CD4-positive, alpha-beta T cell treated with Interleukin-1 beta for 1 hour (primary cell): ENCODE results near the gene LCNL1.

Source experiments
- DNase-seq, 2 donors: peaks; one replicate each; pipeline ENCODE4 v3.0.0-alpha.2; 2020 to 2022

The LCNL1 gene

DNA sequence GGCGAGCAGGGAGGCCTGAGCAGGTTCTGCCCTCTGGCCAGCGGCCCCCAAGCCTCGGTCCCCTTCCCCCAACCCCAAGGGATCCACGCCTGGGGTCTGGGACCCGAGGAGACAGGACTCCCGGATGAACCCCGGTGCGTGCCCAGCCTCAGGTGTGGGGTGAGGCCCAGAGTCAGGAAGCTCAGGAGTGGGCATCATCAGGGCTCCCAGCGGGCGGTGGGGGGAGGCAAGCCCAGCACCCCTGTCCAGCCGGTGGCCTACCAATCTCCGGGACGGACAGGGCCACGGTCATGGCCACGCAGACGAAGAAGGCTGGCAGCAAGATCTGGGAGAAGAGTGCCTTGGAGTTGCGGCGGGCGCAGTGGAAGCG lies 30.8 kb downstream of the LCNL1 start:
- no peak for DNase-seq

DNA sequence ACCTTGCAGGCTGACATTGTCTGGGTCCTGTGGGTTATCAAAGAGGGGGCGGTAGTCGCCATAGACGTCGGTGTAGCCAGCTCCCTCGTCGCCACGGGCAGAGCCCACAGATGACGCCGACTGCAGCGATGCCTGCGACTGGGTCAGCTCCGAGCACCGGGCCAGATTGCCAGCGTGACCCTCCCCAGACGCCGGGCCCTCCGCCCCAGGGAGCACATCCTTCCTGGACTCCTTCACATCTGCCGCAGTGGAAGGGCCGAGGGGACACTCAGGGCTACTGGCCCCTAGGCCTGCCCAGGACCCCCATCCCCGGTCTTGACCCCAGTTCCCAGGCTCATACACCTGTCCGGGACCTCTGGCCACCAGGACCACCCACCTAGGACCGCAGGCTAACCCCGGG lies 31.4 kb downstream of the LCNL1 start:
- no peak for DNase-seq

DNA sequence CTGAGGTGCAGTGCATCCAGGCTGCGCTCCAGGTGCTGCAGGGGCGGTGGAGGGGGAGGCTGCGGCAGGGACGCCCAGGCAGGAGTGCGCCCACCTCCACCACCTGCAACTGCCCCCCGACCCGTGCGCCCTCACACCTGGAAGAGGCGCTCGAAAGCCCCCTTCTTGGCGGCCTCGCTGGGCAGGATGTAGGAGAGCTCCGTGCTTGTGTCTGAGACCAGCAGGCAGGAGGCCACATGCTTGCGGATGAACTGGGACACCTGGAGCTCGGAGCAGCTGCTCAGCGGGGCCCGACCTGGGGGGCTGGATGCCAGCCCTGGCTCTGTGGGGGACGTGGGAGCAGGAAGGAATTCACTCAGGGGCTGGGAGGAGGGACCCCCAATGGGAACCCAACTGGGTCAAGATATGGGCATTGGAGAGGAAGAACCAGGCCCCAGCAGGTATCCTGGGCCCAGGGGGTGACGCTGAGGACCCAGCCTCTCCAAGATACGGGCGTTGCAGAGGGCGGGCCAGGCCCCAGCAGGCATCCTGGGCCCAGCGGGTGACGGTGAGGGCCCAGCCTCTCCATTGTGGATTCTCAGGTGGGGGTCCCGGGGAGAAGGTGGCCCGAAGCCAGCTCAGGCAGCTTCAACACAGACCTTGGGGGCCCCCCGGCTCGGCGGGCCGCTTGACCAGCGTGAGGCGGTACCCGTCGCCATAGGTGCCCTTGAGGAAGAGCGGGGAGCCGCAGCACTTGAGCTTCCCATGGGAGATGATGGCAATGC lies 32.2 kb downstream of the LCNL1 start:
- DNase-seq = no peak

DNA sequence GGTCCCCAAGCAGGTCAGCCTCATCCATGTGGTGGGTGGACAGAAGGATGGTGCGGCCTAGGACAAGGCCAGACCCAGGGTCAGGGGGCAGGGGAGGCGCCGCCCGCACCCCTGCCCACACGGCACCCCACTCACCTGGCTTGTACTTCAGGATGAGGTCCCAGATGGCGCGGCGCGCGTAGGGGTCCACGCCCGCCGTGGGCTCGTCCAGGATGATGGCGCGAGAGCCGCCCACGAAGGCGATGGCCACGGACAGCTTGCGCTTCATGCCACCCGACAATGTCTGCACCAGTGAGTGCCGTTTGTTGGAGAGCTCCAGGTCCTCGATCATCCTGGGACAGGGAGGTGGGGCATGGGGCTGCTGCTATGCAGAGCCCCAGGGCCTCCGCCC lies 32.7 kb downstream of the LCNL1 start:
- no peak for DNase-seq

DNA sequence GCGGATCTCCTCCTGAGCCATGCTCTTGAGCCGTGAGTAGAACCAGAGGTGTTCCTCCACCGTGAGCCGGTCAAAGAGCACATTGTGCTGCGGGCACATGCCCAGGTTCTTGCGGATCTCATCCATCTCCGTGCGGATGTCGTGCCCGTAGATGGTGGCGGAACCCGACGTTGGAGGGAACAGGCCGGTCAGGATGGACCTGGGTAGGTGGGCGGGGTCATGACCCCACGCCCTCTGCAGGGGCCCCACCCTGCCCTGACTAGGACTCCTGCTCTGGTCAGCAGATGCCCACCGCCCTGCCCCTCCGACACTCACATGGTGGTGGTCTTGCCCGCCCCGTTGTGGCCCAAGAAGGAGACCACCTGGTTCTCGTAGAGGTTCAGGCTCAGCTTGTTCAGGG lies 33.2 kb downstream of the LCNL1 start:
- no peak for DNase-seq

DNA sequence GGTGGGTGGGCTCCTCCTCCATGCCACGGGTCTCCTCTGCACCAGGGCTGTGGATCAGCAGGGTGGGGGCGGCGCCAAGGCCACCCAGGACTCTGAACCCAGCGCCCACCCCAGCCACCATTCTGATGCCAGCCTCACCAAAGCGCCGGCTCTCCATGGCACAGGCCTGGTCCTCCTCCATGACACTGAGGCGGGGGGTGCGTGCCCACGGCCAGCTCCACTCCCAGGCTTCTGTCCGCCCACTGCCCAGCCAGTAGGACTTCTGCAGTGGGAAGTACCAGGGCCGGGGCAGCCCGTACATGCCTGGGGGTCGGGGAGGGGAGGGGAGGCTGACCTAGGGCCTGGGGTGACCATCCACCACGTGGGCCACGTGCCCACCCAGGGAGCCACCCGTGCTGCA lies 33.6 kb downstream of the LCNL1 start:
- DNase-seq = no peak

DNA sequence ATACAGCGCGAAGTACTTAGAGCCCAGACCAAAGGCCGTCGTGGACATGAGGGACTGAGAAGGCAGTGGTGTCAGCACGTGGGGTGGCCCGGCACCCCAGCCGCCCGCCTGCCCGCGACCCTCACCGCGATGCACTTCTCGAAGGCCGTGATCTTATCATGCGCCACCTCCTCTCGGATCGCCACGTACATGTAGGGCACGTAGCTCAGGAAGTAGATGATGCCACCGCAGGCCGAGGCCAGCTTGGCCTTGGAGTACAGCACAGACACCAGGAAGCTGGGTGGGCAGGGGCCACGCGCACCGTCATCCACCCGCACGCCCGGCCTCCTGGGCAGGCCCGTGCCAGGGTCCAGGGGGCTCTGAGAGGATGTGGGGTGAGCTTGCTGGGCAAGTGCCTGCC lies 34.3 kb downstream of the LCNL1 start:
- no peak for DNase-seq

DNA sequence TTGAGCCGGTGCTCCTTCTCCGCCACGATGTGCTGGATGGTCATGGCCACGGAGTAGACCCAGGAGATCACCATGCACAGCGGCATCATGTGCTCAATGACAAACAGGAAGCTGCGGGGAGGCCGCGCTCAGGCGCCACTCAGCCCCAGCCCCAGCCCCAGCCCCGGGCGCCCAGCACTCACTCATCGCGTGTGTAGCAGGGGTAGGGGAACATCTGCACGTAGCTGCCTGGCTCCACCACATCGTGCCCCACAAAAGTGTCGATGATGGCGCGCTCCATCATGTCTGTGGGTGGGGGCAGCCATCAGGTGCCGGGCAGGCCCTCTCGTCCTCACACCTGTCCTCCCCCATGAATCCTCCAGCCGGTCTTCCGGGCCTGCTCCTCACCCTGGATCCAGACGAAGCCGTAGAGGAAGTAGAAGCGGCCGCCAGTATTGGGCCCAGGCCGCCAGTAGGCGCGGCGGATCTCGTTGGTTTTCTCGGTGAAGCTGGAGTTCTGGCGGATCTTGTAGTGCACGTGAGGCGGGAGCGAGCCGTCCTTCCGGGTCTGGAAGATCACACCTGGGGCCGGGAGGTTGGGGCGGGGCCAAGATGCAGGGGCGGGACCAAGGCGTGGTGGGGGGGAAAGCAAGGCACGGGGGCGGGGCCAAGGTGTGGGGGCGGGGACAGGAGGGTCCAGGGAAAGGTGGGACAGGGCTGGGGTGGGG lies 35.2 kb downstream of the LCNL1 start:
- DNase-seq = no peak

DNA sequence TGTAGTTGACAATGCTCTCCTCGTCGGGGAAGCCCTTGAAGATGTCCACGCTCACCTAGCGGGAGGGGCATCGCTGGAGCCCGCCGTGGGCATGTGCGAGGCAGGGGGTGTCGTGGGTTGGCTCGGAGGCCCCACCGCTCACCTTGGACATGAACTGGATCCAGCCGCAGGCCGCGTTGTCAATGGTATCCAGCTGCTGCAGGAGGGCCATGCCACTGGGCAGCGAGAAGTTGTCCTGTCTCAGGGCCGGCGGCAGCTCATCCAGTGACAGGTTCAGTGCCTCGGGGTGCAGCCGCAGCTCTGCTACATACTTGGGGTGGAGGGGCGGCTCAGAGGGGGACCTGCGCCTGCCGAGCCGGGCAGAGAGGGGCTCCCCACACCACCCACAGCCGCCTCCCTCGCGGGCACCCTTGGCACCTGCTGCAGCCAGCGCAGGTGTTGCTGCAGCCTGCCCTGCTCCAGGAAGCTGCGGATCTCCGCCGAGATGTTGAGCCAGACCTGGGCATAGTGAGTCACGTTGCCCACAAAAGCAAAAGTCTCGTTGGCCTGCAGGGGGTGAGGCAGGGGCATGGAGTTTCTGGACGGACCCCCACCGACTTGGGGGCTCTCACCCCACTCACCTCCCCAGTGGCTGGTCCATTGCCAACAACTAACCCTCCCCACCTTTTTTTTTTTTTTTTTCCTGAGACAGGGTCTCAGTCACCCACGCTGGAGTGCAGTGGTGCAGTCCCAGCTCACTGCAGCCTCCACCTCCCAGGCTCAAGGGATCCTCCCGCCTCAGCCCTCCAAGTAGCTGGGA lies 36.2 kb downstream of the LCNL1 start:
- no peak for DNase-seq

DNA sequence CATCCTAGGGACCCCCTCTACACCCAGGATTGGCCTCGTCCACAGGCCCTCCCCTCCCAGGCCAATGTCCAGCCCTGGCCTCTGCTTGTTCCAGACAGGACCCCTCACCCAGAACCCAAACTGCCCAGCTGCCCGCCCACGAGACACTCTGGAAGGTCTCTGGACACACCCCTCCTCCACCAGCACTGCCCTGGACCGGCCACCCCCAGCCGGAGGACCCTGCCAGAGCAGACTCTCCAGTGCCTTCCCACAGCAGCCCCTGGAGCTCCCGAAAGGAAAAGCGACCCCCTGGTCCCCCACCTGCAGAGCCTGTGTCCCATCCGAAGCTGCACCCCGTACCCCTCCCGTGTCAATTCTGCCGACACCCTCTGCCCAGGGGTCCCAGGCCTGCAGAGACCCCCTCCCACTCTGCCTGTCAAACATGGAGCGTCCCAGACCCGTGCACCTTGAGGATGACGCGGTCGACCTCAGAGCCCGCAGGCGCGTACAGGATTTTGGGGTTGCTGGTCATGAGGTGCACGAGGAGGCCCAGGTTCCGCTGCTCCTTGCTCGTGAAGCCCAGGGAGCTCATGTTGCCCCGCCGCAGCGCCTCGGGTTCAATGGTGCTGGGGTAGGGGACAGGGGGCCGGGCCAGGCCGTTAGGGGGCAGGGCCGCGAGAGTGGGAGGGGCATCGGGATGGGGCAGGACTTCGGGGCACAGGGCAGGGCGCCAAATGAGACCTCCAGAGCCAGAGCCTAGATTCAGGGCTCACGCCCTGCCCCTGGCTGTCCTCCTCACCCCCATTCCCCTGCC lies 37.3 kb downstream of the LCNL1 start:
- DNase-seq = no peak

DNA sequence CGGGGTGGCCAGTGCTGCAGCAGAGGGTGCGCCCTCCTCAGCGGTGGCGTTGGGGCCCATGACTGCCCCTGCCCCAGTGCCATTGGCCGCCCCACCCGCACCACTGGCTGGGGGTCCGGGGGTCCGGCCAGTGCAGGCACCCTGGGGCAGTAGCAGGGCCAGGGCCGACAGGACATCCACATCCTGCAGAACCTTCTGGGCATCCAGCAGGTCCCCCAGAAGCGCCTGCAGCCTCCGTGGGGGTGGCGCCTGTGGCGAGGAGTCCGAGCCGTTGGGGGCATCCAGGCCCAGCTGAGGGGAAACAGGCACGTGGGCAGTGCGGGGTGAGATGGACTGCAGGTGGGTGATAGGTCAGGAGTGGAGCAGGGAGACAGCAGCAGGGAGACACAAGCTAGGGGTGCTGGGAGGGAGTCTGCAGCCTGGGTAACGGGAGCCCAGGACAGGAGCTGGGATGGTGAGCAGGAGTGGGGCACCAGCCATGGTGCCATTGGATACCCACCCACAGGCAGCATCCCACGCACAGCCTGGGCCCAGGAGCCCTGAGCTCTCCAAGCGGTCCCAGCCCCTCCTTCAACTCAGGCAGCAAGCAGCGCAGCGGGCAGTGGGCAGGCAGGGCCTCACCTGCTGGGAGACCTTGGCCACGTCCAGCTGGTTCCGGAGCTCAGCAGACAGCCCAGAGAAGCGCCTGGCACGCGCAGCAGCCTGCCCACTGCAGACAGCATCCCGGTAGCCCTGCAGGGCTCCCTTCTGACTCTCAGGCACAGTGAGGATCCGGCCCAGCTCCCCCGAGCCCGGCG lies 38.2 kb downstream of the LCNL1 start:
- no peak for DNase-seq

DNA sequence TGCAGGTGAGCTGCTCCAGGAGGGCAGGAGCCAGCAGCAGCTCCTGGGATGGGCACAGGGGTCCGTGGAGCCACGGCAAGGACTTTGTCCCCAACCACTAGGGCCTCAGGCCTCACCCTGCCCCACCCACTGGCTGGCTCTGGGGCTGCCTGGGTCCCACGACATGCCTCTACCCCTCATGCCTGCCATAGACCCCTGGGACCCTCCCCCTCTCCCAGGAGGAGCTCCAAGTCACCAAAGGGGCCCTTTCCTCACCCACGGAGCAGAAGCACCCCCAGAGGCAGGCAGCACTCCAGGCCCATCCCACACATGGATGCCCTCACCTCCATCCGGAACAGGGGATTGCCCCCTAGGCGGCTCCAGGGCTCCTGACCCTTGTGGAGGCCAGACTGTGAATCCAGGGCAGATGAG lies 38.8 kb downstream of the LCNL1 start:
- no peak for DNase-seq

DNA sequence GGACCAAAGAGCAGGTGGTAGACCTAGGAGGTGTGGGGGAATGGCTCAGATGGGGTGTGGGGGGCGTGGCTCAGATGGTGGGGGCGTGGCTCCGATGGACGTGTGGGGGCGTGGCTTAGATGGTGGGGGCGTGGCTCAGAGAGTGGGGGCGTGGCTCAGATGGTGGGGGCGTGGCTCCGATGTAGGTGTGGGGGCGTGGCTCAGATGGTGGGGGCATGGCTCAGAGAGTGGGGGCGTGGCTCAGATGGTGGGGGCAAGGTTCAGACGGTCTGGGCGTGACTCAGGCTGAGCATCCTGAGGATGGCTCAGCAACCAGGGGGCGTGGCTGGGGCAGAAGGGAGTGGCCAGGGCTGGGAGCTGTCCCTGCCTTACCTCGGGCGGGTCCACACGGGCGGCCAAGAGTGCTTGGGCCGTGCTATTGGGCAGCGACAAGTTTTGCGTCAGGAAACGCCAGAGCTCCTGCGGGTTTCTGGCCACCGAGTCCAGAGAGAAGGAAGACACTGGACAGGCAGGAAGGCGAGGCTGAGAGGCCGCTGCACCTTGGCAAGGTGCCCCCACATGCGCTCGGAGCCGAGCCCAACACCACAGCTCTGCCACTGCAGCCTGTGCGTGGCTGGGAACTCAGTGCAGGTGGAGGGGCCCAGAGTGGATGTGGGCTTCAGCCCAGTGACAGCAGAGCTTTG lies 39.3 kb downstream of the LCNL1 start:
- DNase-seq = peak; percentile 74

DNA sequence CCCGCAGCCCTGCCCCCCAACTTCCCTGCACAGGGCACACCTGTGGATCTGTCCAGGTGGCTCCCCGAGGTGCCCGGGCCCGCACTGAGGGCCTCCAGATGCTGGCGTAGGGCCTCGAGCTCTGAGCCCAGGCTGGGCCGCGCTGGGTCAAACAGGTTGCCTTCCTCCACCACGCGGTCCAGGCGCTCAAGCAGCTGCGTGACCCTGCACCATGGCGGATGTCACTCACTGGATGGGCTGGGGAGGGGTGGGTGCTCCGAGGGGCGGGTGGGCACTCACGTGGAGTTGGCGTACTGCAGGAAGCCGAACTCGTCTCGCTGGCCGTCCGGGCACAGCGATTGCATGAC lies 39.8 kb downstream of the LCNL1 start:
- no peak for DNase-seq

DNA sequence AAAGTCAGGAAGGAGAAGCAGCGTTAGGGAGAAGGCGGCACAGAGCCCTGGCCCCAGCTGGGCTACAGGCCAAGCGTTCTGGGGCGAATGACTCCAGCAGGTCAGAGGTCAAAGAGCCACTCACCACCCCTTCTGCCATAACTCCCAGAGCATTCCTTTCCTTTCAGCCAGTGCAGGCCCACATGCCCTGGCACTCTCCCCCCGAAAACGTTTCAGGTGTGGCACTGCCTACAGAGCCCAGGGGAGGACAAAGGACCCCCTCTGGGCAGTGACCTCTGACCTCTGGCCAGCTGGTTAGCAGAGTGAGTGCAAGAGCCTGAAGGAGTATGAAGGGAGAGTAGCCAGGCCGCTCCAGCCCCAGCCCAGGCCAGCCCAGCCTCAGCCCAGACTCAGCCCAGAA lies 40.4 kb downstream of the LCNL1 start:
- no peak for DNase-seq

DNA sequence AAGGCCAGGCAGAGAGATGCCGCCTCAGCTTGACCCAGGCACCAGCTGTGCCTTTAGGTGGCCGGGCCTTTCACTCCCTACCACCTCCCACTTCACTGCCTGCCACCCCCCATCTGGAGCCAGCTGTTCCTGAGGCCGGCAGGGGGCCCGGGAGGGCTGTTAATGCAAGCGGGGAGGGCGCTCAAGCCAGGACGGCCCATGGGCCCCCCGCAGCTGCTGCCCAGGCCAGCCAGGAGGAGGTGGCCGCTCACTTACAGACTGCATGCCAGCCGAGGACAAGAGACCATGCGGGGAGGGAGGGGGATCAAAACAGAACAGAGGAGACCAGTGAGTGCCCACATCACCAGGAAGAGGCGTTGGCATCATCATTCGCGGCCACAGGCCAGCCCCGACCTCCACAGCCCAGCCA lies 40.8 kb downstream of the LCNL1 start:
- no peak for DNase-seq

DNA sequence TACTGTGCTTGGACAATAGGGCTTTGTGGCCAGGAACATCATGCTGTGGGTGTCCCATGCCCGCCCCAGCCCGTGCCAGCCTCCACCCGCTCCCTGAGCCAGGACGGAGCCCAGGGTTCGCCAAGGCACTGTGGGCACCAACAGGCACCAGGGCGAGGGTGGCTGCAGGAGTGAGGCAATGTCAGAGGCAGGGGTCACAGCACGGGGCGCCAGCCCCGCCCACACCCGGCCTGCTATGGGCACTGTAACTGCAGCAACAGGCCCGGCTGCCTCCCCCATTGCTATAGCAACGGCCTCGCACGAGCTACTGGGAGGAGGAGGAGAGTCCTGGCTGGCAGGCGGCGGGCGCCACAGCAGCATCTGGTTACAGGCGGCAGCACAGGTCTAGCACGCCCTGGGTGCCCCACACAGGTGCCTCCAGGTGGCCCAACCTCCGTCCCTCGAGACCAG lies 42.7 kb downstream of the LCNL1 start:
- DNase-seq = peak; percentile 27 to 53

DNA sequence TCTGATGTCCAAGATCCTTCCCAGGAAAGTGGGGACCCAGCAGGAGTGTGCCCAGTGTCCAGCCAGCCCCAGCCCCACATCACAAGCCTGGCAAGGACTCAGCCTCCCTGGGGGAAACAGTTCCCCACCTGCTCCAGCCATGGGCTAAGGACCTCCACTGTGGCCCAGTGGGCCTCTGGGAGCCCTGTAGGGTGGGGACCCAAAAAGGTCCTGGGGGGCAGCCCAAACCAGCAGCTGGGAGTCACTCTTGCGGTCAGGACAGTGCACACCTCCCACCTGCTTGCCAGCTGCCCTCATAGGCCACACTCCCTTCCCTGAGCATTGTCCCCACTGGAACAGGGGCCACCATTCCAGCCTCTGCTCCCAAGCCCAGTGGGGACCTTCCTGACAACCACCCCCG lies 43.6 kb downstream of the LCNL1 start:
- DNase-seq = no peak

DNA sequence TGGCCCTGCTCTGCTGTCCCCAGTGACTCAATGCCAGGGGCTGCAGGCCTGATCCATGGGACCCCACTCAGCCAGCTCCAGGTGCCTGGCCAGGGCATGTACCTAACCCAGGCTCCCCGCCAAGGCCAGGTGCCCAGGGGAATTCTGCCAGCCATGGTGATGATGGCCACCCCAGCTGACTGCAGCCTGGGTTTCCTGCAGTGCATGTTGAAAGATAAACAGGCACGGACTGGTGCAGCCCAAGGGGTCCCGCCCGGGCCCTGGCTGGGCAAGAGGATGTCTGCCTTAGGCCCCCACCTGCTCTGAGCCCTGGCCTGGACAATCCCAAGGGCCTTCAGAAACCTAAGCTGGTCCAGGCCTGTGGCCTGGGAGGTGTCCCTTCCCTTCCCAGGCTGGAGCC lies 44.0 kb downstream of the LCNL1 start:
- DNase-seq = no peak

DNA sequence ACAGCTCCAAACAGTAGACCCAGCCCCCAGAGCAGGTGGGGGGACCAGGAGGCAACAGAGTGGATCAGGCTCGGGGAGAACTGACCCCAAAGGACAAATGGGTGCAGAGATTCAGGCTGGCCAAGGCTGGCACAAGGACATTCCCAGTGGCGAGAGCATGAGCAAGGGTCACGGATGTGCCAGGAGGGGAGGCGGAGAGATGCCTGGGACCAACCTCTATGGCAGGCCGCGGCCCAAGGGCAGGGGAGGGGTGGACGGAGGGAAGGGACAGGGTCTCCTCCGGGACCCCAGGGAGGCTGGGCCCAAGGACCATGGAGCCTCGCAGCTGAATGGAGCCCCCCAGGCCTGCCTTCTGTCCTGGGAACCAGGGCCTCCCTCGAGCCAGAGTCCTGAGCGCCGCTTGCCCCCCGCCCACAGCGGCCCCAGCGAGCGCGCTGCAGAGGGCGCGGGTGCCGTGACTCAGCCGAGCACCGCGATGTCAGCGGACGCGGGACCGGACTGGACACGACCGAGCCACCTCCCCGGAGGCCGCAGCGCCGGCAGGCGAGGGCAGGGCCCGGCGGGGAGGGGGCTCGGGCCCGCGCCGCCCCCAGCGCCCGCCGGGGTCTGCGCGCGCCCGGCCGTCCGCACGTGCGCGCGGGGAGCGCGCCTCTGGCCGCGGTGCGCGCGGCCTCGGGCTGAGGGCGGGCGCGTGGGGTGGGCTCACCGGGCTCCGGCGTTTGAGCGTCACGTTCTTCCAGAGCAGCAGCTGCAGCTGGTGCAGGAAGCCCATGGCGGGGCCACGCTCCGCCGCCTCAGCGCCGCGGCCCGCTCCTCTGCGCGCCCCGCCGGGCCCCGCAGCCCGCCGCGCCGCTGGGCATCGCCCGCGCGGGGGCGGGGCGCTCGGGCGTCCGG lies 44.8 kb downstream of the LCNL1 start, which contains the start of gene ABCA2:
Gene ABCA2, minus strand, starts transcription at position 869 of the 894 bp plus-strand sequence. Its CDS starts 97 bp downstream, at position 772.
- DNase-seq = no peak
